SH-SY5Y (cell line): ENCODE results near the gene METTL8.

Experiments used
- GATA2 ChIP-seq: IDR thresholded peaks from 2 replicates; pipeline ENCODE4 v1.6.1; 2011; ENCODE audit warnings: mild to moderate bottlenecking, low read depth, low read length
- GATA3 ChIP-seq: IDR thresholded peaks from 2 replicates; pipeline ENCODE4 v1.6.1; 2011; ENCODE audit warnings: low read depth, mild to moderate bottlenecking, low read length, moderate library complexity

Gene METTL8

GRCh38 chr2:171319164-171319810 is 114.5 kb downstream of the METTL8 start:
- no peak for TF ChIP-seq GATA3
- no peak for TF ChIP-seq GATA2

- no peak for TF ChIP-seq GATA2
- no peak for TF ChIP-seq GATA3
Observed at GRCh38 chr2:171318463-171318934, 115.3 kb downstream of the METTL8 start.

- TF ChIP-seq GATA3 (no peak), GATA2 (no peak)
Observed at GRCh38 chr2:171317492-171318125, 116.2 kb downstream of the METTL8 start.

- TF ChIP-seq GATA3 (no peak), GATA2 (no peak)
Observed at GRCh38 chr2:171316755-171317337, 116.9 kb downstream of the METTL8 start.

- TF ChIP-seq GATA2 (no peak), GATA3 (no peak)
Observed at GRCh38 chr2:171316220-171316619, 117.6 kb downstream of the METTL8 start.

GRCh38 chr2:171315781-171316180 is 118.0 kb downstream of the METTL8 start:
- TF ChIP-seq GATA2 (no peak), GATA3 (no peak)

- TF ChIP-seq GATA2 (no peak), GATA3 (no peak)
Observed at GRCh38 chr2:171310889-171311288, 122.9 kb downstream of the METTL8 start.

- TF ChIP-seq GATA3 (no peak), GATA2 (no peak)
Observed at GRCh38 chr2:171309455-171310286, 124.1 kb downstream of the METTL8 start.

GRCh38 chr2:171308280-171309054 is 125.3 kb downstream of the METTL8 start:
- TF ChIP-seq GATA3 (no peak), GATA2 (no peak)

- TF ChIP-seq GATA2, result no peak
- TF ChIP-seq GATA3, result no peak
Observed at GRCh38 chr2:171307560-171307959, 126.2 kb downstream of the METTL8 start.

- TF ChIP-seq GATA3 (no peak), GATA2 (no peak)
Observed at GRCh38 chr2:171297956-171298355, 135.8 kb downstream of the METTL8 start.

- TF ChIP-seq GATA2, result no peak
- no peak for TF ChIP-seq GATA3
Observed at GRCh38 chr2:171294608-171295007, 139.2 kb downstream of the METTL8 start.

- TF ChIP-seq GATA2 (no peak), GATA3 (no peak)
Observed at GRCh38 chr2:171293661-171294060, 140.1 kb downstream of the METTL8 start.

GRCh38 chr2:171289991-171290390 is 143.8 kb downstream of the METTL8 start:
- TF ChIP-seq GATA2 (no peak), GATA3 (no peak)
